Hematopoietic multipotent progenitor cell (in vitro differentiated cells): ENCODE results near the gene MCU. TPM values are rescaled to one million over a fixed set of nuclear protein-coding genes. Genes with fewer than 3 reads are reported as not detected.
"Not testable (repeated sequence)": the region's sequence is repeated elsewhere in the genome, so short reads cannot be mapped to it uniquely, and the experiment has no call there.

Experiments used
- DNase-seq, 3 donors: peaks; one replicate each; pipeline ENCODE4 v3.0.0-alpha.2; 2011 to 2015; ENCODE audit warnings: low read depth in 2 of 3, low spot score in 2 of 3
- total RNA-seq: library from RNA; depleted of rRNA; stranded (reverse); fragments of >200 nt; gene quantifications from one replicate; pipeline ENCODE4 v1.2.3, GENCODE V29; 2012

MCU gene
- total RNA-seq, 1 donor = 16.7 TPM

GRCh38 chr10:72729528-72729927, 37.6 kb downstream of the MCU start:
- no peak for DNase-seq

DNA sequence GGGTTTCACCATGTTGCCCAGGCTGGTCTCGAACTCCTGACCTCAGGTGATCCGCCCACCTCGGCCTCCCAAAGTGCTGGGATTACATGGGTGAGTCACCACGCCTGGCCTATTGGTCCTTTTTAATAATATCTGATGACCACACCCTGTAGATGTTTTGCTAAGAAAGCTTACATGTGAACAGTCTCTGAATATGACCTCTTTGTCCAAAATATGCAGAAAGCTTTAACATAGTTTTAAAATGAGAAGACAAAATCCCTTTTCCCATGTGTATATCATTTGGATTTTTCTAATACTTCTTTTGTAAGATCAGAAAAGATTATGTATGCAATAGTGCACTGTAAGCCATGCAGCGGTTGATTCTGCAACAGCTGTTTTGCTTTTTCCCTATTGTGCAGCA, 38.5 kb downstream of the MCU start:
- no peak for DNase-seq

DNA sequence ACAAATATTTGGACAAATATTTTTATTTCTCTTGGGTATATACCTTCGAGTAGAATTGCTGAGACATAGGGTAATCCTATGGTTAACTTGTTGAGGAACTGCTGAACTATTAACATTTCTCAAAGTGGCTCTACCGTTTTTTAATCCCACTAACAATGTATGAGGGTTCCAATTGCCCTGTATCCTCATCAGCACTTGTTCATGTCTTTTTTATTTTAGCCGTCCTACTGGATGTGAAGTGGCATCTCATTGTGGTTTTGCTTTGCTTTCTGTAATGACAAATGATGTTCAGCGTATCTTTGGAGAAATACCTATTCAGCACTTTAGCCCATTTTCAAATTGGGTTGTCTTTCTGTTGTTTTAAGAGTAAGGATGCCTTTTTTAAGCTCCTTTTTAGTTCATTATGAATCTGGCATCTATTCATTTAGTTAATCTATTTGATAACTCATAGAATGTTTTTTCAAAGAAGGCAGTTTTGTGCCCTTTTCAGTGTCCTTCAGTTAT, 40.0 kb downstream of the MCU start:
- DNase-seq = no peak

DNA sequence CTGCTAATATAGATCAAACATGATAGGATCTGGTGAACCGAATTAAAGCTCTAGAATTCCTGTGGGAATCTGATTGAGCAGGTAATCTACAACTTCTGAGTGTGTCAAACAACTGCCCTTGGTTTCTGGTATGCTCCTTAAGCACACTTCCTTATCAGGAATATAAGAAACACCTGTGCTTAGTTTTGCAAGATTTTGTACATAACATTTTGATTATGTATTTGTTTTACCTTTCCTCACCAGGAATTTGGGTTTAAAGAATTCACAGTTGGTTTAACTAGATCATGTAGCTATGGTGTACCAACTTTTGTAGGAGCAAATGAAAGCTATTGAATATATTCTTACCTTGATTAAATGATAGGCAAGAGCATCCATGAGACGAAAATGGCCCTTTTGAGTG, 40.6 kb downstream of the MCU start:
- no peak for DNase-seq

GRCh38 chr10:72733989-72734388, 42.0 kb downstream of the MCU start:
- no peak for DNase-seq

- no peak for DNase-seq
Observed at GRCh38 chr10:72735288-72735936, 43.5 kb downstream of the MCU start.

DNA sequence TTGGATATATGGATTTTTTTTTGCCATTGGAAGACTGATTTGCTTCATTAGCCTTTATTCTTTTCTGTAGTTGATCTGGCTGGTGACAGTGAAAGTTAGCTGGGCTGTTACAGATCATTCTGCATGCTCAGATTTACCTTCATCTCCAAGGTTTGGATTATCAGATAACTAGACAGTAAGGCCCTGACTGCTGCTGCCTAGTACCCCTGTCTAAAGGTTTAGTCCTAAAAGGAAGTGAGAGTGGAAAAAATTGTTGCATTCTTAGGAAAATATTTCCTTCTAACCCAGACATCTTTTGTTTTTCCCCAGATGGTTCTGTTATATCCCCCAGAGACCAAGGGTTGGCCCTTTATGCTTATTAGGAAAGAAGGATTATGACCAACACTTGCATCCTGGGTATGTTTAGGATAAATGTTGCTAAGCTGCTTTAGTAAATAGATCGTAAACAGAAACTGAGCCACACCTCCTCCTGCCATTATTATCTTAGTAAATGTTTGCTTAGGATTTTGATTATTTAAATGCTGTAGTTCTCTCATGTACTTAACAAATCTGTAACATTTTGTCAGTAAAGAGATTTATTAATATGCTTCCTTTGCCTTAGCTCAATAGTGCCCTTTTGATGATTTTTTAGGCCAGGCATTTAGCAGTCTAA, 44.4 kb downstream of the MCU start:
- no peak for DNase-seq

GRCh38 chr10:72736828-72737220, 44.9 kb downstream of the MCU start:
- no peak for DNase-seq

- DNase-seq = not testable (repeated sequence)
Observed at GRCh38 chr10:72737357-72737756, 45.4 kb downstream of the MCU start.

DNA sequence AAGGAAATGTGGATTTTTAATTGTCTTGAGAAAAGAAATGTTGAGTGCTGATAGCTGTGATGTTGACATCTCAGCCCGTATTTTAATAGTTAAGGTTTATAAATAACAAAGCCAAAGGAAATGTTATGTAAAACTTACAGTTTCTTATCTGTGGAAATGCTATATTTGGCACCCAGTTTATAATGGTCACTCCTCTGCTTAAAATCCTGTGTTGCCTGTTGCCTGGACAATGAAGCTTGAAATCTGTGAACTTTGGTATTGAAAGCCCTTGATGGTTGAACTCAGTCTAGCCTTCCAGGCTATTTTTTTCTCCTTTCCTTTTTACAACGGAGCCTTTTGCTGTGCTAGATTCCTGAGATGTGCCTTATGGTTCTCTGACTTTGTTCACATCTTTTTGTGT, 46.5 kb downstream of the MCU start:
- DNase-seq = no peak

DNA sequence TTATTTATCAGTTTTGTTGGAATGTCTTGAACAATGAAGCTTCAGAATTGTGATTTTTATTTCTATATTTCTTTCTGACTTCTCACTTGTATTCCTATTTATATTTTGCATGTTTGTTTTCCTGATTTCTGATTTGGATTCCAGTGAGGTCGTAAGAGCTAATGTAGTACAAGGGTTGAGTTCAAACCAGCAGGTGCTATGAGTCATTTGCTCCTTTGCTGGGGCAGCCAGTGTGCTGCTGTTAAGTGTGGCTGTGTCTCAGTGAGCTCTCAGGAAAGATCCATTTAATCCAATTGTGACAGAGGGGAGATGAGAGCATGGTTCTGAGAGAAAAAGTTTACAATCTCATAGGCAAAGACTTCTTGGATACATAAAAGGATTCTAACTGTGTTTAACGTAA, 48.6 kb downstream of the MCU start:
- no peak for DNase-seq

DNA sequence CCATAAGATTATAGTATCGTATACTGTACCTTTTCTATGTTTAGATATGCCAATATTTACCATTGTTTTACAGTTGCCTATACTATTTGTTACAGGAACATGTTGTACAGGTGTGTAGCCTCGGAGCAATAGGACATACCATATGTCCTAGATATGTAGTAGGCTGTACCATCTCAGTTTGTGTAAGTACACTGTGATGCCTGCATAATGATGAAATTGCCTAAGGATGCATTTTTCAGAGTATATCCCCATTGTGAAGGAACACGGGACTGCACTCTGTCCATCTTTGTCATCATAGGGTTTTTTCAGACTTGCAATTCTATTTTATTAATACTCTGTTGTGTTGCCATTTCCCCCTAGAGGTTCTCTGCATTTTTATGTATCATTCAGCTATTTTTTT, 50.1 kb downstream of the MCU start:
- no peak for DNase-seq

- no peak for DNase-seq
Observed at GRCh38 chr10:72742797-72743196, 50.9 kb downstream of the MCU start.

- DNase-seq = no peak
Observed at GRCh38 chr10:72744566-72744965, 52.6 kb downstream of the MCU start.

GRCh38 chr10:72746426-72747363, 54.8 kb downstream of the MCU start:
- no peak for DNase-seq

- no peak for DNase-seq
Observed at GRCh38 chr10:72747521-72747920, 55.6 kb downstream of the MCU start.

- DNase-seq = peak in 2 of 3 donors; percentile 25 to 68
Observed at GRCh38 chr10:72753760-72754231, 61.9 kb downstream of the MCU start.

- DNase-seq = no peak
Observed at GRCh38 chr10:72754275-72755032, 62.5 kb downstream of the MCU start.

GRCh38 chr10:72756674-72757385, 64.9 kb downstream of the MCU start:
- no peak for DNase-seq

DNA sequence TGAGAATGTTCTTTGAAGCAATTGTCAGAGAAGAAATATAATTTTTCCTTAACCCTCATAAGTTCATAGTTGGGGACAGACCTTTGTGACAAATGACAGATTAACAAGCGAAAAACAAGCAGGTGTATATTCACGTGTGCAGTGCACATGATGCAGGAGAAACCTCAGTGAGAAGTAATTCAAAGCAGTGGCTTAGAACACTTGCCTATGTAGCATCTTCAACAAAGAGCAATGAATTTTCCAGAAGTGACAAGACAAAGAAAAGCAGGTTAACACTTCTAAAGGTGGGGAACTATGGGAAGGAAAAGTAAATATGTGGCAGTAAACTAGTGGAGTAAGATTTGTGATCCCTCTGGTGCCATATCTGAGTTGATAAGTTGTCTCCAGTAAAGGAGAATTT, 65.8 kb downstream of the MCU start:
- DNase-seq = no peak
